SK-N-SH (cell line): Measurements from ENCODE around the gene WT1. TPM values are rescaled to one million over a fixed set of nuclear protein-coding genes. Genes with fewer than 3 reads are reported as not detected.

Experiments
- CTCF ChIA-PET: fragments of 300-600, 350-600 bp; formaldehyde crosslinking; extraction: SDS; loops from one replicate; lab custom pipeline; 2021; lab: Yijun Ruan, JAX
- POLR2A ChIA-PET: fragments of 350-600 bp; sonication (Branson Sonifier 250); formaldehyde crosslinking; extraction: SDS; loops from one replicate; lab custom pipeline; 2020; ENCODE audit warnings: antibody characterized with exemption, inconsistent platforms; lab: Yijun Ruan, JAX
- DNase-seq: peaks from one replicate; pipeline ENCODE4 v3.0.0; 2012
- H2AFZ ChIP-seq: fragments of 200-600 bp; sonication (generic); 2 replicates; pipeline ENCODE4 v1.8.1; 2016; ENCODE audit warnings: antibody characterized with exemption, mild to moderate bottlenecking, low read depth
- H3F3A ChIP-seq: fragments of 200-600 bp; sonication (generic); replicated peaks from 2 replicates; pipeline ENCODE3; 2016; ENCODE audit warnings: antibody characterized with exemption, mild to moderate bottlenecking; ENCODE audit not compliant: insufficient read depth
- H3K27ac ChIP-seq, 2 experiments: fragments of 200-500 bp in 1 of 2; fragments of 200-600 bp in 1 of 2; sonication (Bioruptor generic) in 1 of 2; sonication (generic), shearing (Covaris generic) in 1 of 2; 2 replicates each; pipeline versions ENCODE4 v1.5.1 to v1.6.1; 2014 to 2016; ENCODE audit warnings: low read depth in 2 of 2, inconsistent platforms in 1 of 2, low read length in 1 of 2, mild to moderate bottlenecking in 1 of 2, mixed read lengths in 1 of 2
- H3K27me3 ChIP-seq: fragments of 200-600 bp; sonication (generic), shearing (Covaris generic); 2 replicates; pipeline ENCODE4 v1.6.1; 2016; ENCODE audit warnings: mixed run types; ENCODE audit not compliant: insufficient read depth
- H3K36me3 ChIP-seq, 2 experiments: fragments of 200-500 bp in 1 of 2; fragments of 200-600 bp in 1 of 2; sonication (Bioruptor generic) in 1 of 2; sonication (generic) in 1 of 2; replicated peaks in 1 of 2; 2 replicates each; pipeline versions ENCODE3 to v1.5.1; 2014 to 2016; ENCODE audit warnings: low read length in 1 of 2, mild to moderate bottlenecking in 1 of 2; ENCODE audit not compliant: insufficient read depth in 2 of 2, control insufficient read depth in 1 of 2
- H3K4me1 ChIP-seq, 2 experiments: fragments of 200-500 bp in 1 of 2; fragments of 200-600 bp in 1 of 2; sonication (Bioruptor generic) in 1 of 2; sonication (generic), shearing (Covaris generic) in 1 of 2; 2 replicates each; pipeline versions ENCODE4 v1.5.1 to v1.6.1; 2014 to 2016; ENCODE audit warnings: low read depth in 1 of 2, low read length in 1 of 2, mixed run types in 1 of 2; ENCODE audit not compliant: insufficient read depth in 2 of 2, control insufficient read depth in 1 of 2
- H3K4me2 ChIP-seq: fragments of 200-600 bp; sonication (generic), shearing (Covaris generic); 2 replicates; pipeline ENCODE4 v1.6.1; 2017; ENCODE audit warnings: mixed run types
- H3K4me3 ChIP-seq, 2 experiments: fragments of 200-500 bp in 1 of 2; fragments of 200-600 bp in 1 of 2; sonication (Bioruptor generic) in 1 of 2; sonication (generic), shearing (Covaris generic) in 1 of 2; 2 replicates each; pipeline versions ENCODE4 v1.5.1 to v1.8.1; 2014 to 2016; ENCODE audit warnings: low read depth in 2 of 2, inconsistent platforms in 1 of 2, low read length in 1 of 2, mild to moderate bottlenecking in 1 of 2, mixed read lengths in 1 of 2, moderate library complexity in 1 of 2
- H3K79me2 ChIP-seq: fragments of 200-600 bp; sonication (generic); 2 replicates; pipeline ENCODE4 v1.8.1; 2017; ENCODE audit warnings: mild to moderate bottlenecking; ENCODE audit not compliant: insufficient read depth
- H3K9ac ChIP-seq: fragments of 200-600 bp; sonication (generic); 2 replicates; pipeline ENCODE4 v1.6.1; 2017; ENCODE audit warnings: mixed run types
- H3K9me2 ChIP-seq: fragments of 200-600 bp; sonication (generic); 2 replicates; pipeline ENCODE4 v1.6.1; 2017; ENCODE audit warnings: mixed run types
- H3K9me3 ChIP-seq: fragments of 200-600 bp; sonication (generic); 2 replicates; pipeline ENCODE4 v1.6.1; 2017; ENCODE audit warnings: mixed run types, mild to moderate bottlenecking, moderate library complexity
- H4K20me1 ChIP-seq: fragments of 200-600 bp; sonication (generic); 2 replicates; pipeline ENCODE4 v1.6.1; 2017; ENCODE audit warnings: mild to moderate bottlenecking, mixed run types; ENCODE audit not compliant: insufficient read depth
- FOSL2 ChIP-seq: IDR thresholded peaks from 2 replicates; pipeline ENCODE4 v1.4.0; 2012; ENCODE audit warnings: low read depth, mild to moderate bottlenecking, moderate library complexity, borderline replicate concordance
- FOXM1 ChIP-seq: IDR thresholded peaks from 2 replicates; pipeline ENCODE4 v1.4.0; 2012; ENCODE audit warnings: low read depth, mild to moderate bottlenecking
- JUND ChIP-seq: IDR thresholded peaks from 2 replicates; pipeline ENCODE4 v1.4.0; 2012
- MEF2A ChIP-seq: IDR thresholded peaks from 2 replicates; pipeline ENCODE4 v1.4.0; 2012; ENCODE audit warnings: low read depth, borderline replicate concordance
- NFIC ChIP-seq: IDR thresholded peaks from 2 replicates; pipeline ENCODE4 v1.4.0; 2012; ENCODE audit warnings: borderline replicate concordance
- NRF1 ChIP-seq: IDR thresholded peaks from 2 replicates; pipeline ENCODE4 v1.6.1; 2012; ENCODE audit warnings: low read depth, mild to moderate bottlenecking, low read length
- PBX3 ChIP-seq: IDR thresholded peaks from 2 replicates; pipeline ENCODE4; 2012
- RFX5 ChIP-seq: IDR thresholded peaks from 2 replicates; pipeline ENCODE4 v1.6.1; 2012; ENCODE audit warnings: mild to moderate bottlenecking, improper control_type of control experiment, low read length
- SIN3A ChIP-seq: IDR thresholded peaks from 2 replicates; pipeline ENCODE4 v1.6.1; 2012; ENCODE audit warnings: low read depth, mild to moderate bottlenecking, low read length, moderate library complexity, borderline replicate concordance
- TAF1 ChIP-seq: IDR thresholded peaks from 2 replicates; pipeline ENCODE4 v1.6.1; 2012; ENCODE audit warnings: low read depth, mild to moderate bottlenecking, low read length, moderate library complexity, borderline replicate concordance
- WGBS: methylation state at CpG from one replicate; pipeline ENCODE4 v1.1.6; 2017; ENCODE audit warnings: low lambda C conversion rate; 5-methylcytosine and 5-hydroxymethylcytosine counted together
- polyA plus RNA-seq, 3 experiments: library from polyadenylated mRNA; depleted of rRNA; stranded (reverse); fragments of >200 nt; gene quantifications; 2 replicates each; pipeline ENCODE4 v1.2.3, GENCODE V29; 2012
- TF ChIP-seq, protein P1 (sequence below): fragments of 150-350 bp; IDR thresholded peaks from 2 replicates; pipeline ENCODE4 v1.6.1; 2017; ENCODE audit warnings: antibody characterized with exemption, low read length, low read depth, borderline replicate concordance
- TF ChIP-seq, protein P2 (sequence below): fragments of 200-600 bp; sonication (generic); IDR thresholded peaks from 2 replicates; pipeline ENCODE4 v1.6.1; 2017; ENCODE audit warnings: antibody characterized with exemption, mild to moderate bottlenecking, moderate library complexity

The WT1 gene
- polyA plus RNA-seq, 1 of the 3 experiments (the other 2 are of a cell fraction), result 0.49 TPM

DNA sequence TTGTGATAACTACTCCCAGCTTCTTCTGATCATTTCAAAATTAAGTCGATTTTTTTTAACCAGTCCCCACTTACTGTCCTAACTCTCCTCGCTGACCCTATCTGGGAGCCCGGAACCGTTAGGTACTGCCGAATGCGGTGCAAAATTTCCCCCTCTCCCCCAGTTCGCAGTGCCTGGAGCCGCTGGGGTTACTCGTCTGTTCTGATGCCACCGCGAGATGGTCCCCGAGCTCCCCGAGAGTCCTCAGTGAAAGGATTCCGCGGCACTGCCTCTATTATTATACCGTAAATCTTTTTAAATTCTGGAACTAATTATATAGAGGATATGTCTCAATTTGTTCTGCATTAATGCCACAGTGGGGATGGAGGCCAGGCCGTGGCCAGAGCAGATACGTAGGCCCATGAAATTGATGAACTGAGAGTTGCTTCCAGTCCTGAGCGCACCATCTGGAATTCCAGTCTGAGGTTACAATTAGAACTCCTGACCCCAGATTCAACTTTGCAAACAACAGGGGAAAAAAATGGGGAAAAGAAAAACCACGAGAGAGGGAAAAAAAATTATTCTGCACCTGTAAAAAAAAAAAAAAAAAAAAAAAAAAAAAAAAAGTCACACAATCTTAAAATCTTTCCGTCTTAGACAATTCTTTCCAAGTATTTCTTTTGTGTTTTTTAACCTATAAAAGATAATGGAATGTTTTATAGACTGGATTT is 4.3 kb upstream of the WT1 start:
- WGBS, result 28% methylated on average over 21 of the region's 21 CpGs
- peak; percentile 18 for DNase-seq
- Histone ChIP-seq H3K27me3 (peaks cover 89% of the 10 kb centered on the region), H4K20me1 (peaks cover 8% of the 10 kb centered on the region; the same call in 1 of the 2 replicates), H3K79me2 (no peaks in the 10 kb centered on the region), H3K9me2 (no peaks in the 10 kb centered on the region), H3K9ac (no peak overlapping the region), H2AFZ (no peak overlapping the region), H3K9me3 (no peaks in the 10 kb centered on the region), H3K4me2 (no peak overlapping the region), H3F3A (no peaks in the 10 kb centered on the region), H3K4me1 (peaks cover 0 to 9% of the 10 kb centered on the region in 2 experiments; a peak in 1 of 4 replicates), H3K27ac (no peak overlapping the region), H3K4me3 (no peak overlapping the region), H3K36me3 (no peaks in the 10 kb centered on the region)
- ChIA-PET CTCF (interaction anchor here (0.7 to 1.2 kb wide), 2 partner anchors 8 to 20 kb away, joined by 3 to 4 read pairs; no protein-coding TSS in a partner anchor), POLR2A (no interaction called here)
- TF ChIP-seq NRF1 (no peak), NFIC (no peak), PBX3 (no peak), TAF1 (no peak), RFX5 (no peak), JUND (no peak), FOXM1 (no peak), MEF2A (no peak), FOSL2 (no peak), SIN3A (no peak)
- TF ChIP-seq, protein P1, sequence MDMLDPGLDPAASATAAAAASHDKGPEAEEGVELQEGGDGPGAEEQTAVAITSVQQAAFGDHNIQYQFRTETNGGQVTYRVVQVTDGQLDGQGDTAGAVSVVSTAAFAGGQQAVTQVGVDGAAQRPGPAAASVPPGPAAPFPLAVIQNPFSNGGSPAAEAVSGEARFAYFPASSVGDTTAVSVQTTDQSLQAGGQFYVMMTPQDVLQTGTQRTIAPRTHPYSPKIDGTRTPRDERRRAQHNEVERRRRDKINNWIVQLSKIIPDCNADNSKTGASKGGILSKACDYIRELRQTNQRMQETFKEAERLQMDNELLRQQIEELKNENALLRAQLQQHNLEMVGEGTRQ, result no peak
- TF ChIP-seq, protein P2, sequence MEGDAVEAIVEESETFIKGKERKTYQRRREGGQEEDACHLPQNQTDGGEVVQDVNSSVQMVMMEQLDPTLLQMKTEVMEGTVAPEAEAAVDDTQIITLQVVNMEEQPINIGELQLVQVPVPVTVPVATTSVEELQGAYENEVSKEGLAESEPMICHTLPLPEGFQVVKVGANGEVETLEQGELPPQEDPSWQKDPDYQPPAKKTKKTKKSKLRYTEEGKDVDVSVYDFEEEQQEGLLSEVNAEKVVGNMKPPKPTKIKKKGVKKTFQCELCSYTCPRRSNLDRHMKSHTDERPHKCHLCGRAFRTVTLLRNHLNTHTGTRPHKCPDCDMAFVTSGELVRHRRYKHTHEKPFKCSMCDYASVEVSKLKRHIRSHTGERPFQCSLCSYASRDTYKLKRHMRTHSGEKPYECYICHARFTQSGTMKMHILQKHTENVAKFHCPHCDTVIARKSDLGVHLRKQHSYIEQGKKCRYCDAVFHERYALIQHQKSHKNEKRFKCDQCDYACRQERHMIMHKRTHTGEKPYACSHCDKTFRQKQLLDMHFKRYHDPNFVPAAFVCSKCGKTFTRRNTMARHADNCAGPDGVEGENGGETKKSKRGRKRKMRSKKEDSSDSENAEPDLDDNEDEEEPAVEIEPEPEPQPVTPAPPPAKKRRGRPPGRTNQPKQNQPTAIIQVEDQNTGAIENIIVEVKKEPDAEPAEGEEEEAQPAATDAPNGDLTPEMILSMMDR, result no peak
